PFSK-1 (cell line): Measurements from ENCODE around the gene STAT3.

ENCODE experiments used
- REST ChIP-seq, 2 experiments: IDR thresholded peaks; 2 replicates each; pipeline versions ENCODE4 v1.6.1 to v1.8.0; 2011 to 2012; ENCODE audit warnings: low read depth in 2 of 2, low read length in 2 of 2, control low read depth in 1 of 2, inconsistent platforms in 1 of 2, mild to moderate bottlenecking in 1 of 2, moderate library complexity in 1 of 2; ENCODE audit not compliant: insufficient read depth in 1 of 2
- SIN3A ChIP-seq: IDR thresholded peaks from 2 replicates; pipeline ENCODE4 v1.6.1; 2012; ENCODE audit warnings: mild to moderate bottlenecking, low read length, moderate library complexity, borderline replicate concordance; ENCODE audit not compliant: insufficient read depth

DNA sequence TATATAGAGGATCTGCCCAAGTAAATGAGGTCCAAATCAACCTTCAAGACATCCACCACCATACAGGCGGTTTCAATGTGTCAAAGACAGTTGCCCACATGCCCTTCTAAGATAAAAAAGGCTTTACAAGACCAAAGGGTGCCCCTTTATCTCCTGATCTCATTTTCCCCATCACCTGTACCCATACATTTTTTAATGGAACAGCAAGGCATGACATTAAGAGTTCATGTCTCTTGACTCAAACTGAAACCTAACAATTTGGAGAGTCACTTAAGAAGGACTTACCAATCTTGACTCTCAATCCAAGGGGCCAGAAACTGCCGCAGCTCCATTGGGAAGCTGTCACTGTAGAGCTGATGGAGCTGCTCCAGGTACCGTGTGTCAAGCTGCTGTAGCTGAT is 40.1 kb downstream of the STAT3 start:
- TF ChIP-seq SIN3A (no peak), REST (IDR thresholded peaks at IDR 0.05; ENCODE audit: insufficient read depth in 1 of 2, low read depth in 2 of 2, low read length in 2 of 2) (no peak)
